Sigmoid colon (tissue), 7 donors: ENCODE measurements around the gene B2M. TPM values are rescaled to one million over a fixed set of nuclear protein-coding genes. Genes with fewer than 3 reads are reported as not detected.

Experiments
- DNase-seq: peaks from one replicate; pipeline ENCODE4 v3.0.0-alpha.2; 2019
- H3K27ac ChIP-seq, 4 donors: fragments of 200-600 bp; sonication (generic); one replicate each; pipeline ENCODE4 v1.5.1; 2016 to 2019; ENCODE audit warnings: mild to moderate bottlenecking in 1 of 4
- H3K27me3 ChIP-seq, 3 donors: fragments of 200-600 bp; sonication (generic); one replicate each; pipeline ENCODE4 v1.5.1; 2019; ENCODE audit warnings: mild to moderate bottlenecking in 1 of 3
- H3K36me3 ChIP-seq, 4 donors: fragments of 200-600 bp; sonication (generic); one replicate each; pipeline ENCODE4 v1.5.1; 2016 to 2019
- H3K4me1 ChIP-seq, 4 donors: fragments of 200-600 bp; sonication (generic); one replicate each; pipeline ENCODE4 v1.5.1; 2017 to 2019
- H3K4me3 ChIP-seq, 4 donors: fragments of 200-600 bp; sonication (generic); one replicate each; pipeline ENCODE4 v1.5.1; 2017 to 2019; ENCODE audit warnings: mild to moderate bottlenecking in 2 of 4, moderate library complexity in 1 of 4
- H3K9me3 ChIP-seq, 4 donors: fragments of 200-600 bp in 3 of 4; sonication (generic) in 3 of 4; one replicate each; pipeline versions ENCODE4 v1.5.1 to v1.6.1; 2013 to 2019
- EP300 ChIP-seq, 4 donors: sonication (generic); formaldehyde crosslinking; IDR thresholded peaks; one replicate each; pipeline ENCODE4 v1.6.1; 2017; ENCODE audit warnings: antibody characterized with exemption in 4 of 4
- POLR2A ChIP-seq, 2 donors: fragments of 450-650 bp; IDR thresholded peaks; one replicate each; pipeline ENCODE4 v1.6.1; 2016; ENCODE audit warnings: antibody characterized with exemption in 2 of 2, mild to moderate bottlenecking in 2 of 2, moderate library complexity in 2 of 2
- POLR2AphosphoS5 ChIP-seq, 4 donors: sonication (generic); formaldehyde crosslinking; IDR thresholded peaks; one replicate each; pipeline ENCODE4 v1.6.1; 2017; ENCODE audit warnings: antibody characterized with exemption in 4 of 4
- WGBS, 2 donors: extraction: QIAGEN DNeasy Blood & Tissue Kit; methylation state at CpG; one replicate each; pipeline ENCODE4 v1.1.7; 2013; 5-methylcytosine and 5-hydroxymethylcytosine counted together
- intact Hi-C: fragments of 100-400 bp; cut with DNase I; formaldehyde crosslinking; loops from one replicate; pipeline ENCODE4 v1.15.1; 2023
- polyA plus RNA-seq, 3 donors: library from polyadenylated mRNA; stranded (reverse); fragments of 200-250 nt; gene quantifications; one replicate each; pipeline ENCODE4 v1.2.3, GENCODE V29; 2013
- total RNA-seq, 4 donors: library from RNA; depleted of rRNA; stranded (reverse); fragments of >200 nt; gene quantifications; one replicate each; pipeline ENCODE4 v1.1.0, GENCODE V29; 2016
- TF ChIP-seq, protein P1 (sequence below), 4 experiments: fragments of 450-650 bp in 3 of 4; fragments of 200-600 bp in 1 of 4; IDR thresholded peaks; one replicate each; pipeline ENCODE4 v1.5.1; 2016 to 2019; ENCODE audit warnings: antibody characterized with exemption in 4 of 4, mild to moderate bottlenecking in 3 of 4, moderate library complexity in 2 of 4
- donor health status: healthy with polysubstance abuse.
- donor health status: Bipolar disorder and iron deficiency.
- donor health status: healthy.

B2M gene
- total and polyA plus RNA-seq, 7 donors = 1,906 to 8,584 (median 2,799) TPM

- TF ChIP-seq POLR2AphosphoS5 (IDR thresholded peaks at IDR 0.05) (no peak), POLR2A (IDR thresholded peaks at IDR 0.05) (no peak), EP300 (IDR thresholded peaks at IDR 0.05) (no peak)
- TF ChIP-seq, protein P1, sequence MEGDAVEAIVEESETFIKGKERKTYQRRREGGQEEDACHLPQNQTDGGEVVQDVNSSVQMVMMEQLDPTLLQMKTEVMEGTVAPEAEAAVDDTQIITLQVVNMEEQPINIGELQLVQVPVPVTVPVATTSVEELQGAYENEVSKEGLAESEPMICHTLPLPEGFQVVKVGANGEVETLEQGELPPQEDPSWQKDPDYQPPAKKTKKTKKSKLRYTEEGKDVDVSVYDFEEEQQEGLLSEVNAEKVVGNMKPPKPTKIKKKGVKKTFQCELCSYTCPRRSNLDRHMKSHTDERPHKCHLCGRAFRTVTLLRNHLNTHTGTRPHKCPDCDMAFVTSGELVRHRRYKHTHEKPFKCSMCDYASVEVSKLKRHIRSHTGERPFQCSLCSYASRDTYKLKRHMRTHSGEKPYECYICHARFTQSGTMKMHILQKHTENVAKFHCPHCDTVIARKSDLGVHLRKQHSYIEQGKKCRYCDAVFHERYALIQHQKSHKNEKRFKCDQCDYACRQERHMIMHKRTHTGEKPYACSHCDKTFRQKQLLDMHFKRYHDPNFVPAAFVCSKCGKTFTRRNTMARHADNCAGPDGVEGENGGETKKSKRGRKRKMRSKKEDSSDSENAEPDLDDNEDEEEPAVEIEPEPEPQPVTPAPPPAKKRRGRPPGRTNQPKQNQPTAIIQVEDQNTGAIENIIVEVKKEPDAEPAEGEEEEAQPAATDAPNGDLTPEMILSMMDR (IDR thresholded peaks at IDR 0.05) = no peak
- no peak overlapping the region for H3K4me3 ChIP-seq
- 36 to 80% methylated on average over 1 of the region's 1 CpG for WGBS, 2 donors
- intact Hi-C loops = no loop called here
- DNase-seq = no peak
- peaks cover 0 to 7% (median 0%) of the 10 kb centered on the region in 4 donors for H3K4me1 ChIP-seq
- no peaks in the 10 kb centered on the region for H3K9me3 ChIP-seq
- H3K27me3 ChIP-seq = no peaks in the 10 kb centered on the region
- no peaks in the 10 kb centered on the region for H3K36me3 ChIP-seq
- no peak overlapping the region for H3K27ac ChIP-seq
These were observed 5.3 kb upstream of the B2M start for GRCh38 chr15:44705986-44706385.

- Histone ChIP-seq H3K4me1 (peaks cover 0 to 7% (median 0%) of the 10 kb centered on the region in 4 donors), H3K27me3 (no peaks in the 10 kb centered on the region), H3K27ac (no peak overlapping the region), H3K9me3 (no peaks in the 10 kb centered on the region), H3K4me3 (no peak overlapping the region), H3K36me3 (no peaks in the 10 kb centered on the region)
- WGBS, 2 donors = 91 to 97% methylated on average over 2 of the region's 2 CpGs
- no peak for TF ChIP-seq POLR2A (IDR thresholded peaks at IDR 0.05)
- TF ChIP-seq, protein P1 (IDR thresholded peaks at IDR 0.05) = no peak
- no peak for DNase-seq
- intact Hi-C loops = no loop called here
These were observed 4.9 kb upstream of the B2M start for GRCh38 chr15:44706401-44706800.

- Histone ChIP-seq H3K9me3 (no peaks in the 10 kb centered on the region), H3K36me3 (no peaks in the 10 kb centered on the region), H3K27ac (no peak overlapping the region), H3K4me3 (no peak overlapping the region), H3K4me1 (peaks cover 0 to 7% (median 0%) of the 10 kb centered on the region in 4 donors), H3K27me3 (no peaks in the 10 kb centered on the region)
- DNase-seq = no peak
- no peak for TF ChIP-seq POLR2AphosphoS5 (IDR thresholded peaks at IDR 0.05)
- TF ChIP-seq, protein P1 (IDR thresholded peaks at IDR 0.05) = no peak
- TF ChIP-seq POLR2A (IDR thresholded peaks at IDR 0.05) = no peak
- intact Hi-C loops = no loop called here
- 54 to 82% methylated on average over 2 of the region's 2 CpGs for WGBS, 2 donors
These were observed 4.2 kb upstream of the B2M start for GRCh38 chr15:44706946-44707636.

DNA sequence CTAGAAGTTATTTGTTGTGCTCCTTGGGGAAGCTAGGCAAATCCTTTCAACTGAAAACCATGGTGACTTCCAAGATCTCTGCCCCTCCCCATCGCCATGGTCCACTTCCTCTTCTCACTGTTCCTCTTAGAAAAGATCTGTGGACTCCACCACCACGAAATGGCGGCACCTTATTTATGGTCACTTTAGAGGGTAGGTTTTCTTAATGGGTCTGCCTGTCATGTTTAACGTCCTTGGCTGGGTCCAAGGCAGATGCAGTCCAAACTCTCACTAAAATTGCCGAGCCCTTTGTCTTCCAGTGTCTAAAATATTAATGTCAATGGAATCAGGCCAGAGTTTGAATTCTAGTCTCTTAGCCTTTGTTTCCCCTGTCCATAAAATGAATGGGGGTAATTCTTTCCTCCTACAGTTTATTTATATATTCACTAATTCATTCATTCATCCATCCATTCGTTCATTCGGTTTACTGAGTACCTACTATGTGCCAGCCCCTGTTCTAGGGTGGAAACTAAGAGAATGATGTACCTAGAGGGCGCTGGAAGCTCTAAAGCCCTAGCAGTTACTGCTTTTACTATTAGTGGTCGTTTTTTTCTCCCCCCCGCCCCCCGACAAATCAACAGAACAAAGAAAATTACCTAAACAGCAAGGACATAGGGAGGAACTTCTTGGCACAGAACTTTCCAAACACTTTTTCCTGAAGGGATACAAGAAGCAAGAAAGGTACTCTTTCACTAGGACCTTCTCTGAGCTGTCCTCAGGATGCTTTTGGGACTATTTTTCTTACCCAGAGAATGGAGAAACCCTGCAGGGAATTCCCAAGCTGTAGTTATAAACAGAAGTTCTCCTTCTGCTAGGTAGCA, 851 bp upstream of the B2M start:
- WGBS, 2 donors = 16 to 28% methylated on average over 11 of the region's 11 CpGs
- H3K4me1 ChIP-seq = peaks cover 0 to 35% (median 21%) of the 10 kb centered on the region in 4 donors
- peaks cover 0 to 6% (median 3%) of the 10 kb centered on the region in 4 donors for H3K36me3 ChIP-seq
- peak overlapping the region; percentile 96 to 99 (median 98) for H3K27ac ChIP-seq
- peak overlapping the region; percentile 72 to 91 (median 84) for H3K4me3 ChIP-seq
- intact Hi-C loops = loop anchor here (1.0 to 10.0 kb wide), 3 partner anchors 47 to 667 kb away; partner anchors contain the start of genes GATM, SHF and SPG11
- TF ChIP-seq POLR2AphosphoS5 (IDR thresholded peaks at IDR 0.05) = peak in 1 of 4 donors; percentile 46
- no peak for TF ChIP-seq POLR2A (IDR thresholded peaks at IDR 0.05)
- TF ChIP-seq, protein P1 (IDR thresholded peaks at IDR 0.05) = peak in 1 of 4 experiments; percentile 19
- no peak for TF ChIP-seq EP300 (IDR thresholded peaks at IDR 0.05)
- H3K27me3 ChIP-seq = no peaks in the 10 kb centered on the region
- DNase-seq = peak; percentile 70
- H3K9me3 ChIP-seq = no peaks in the 10 kb centered on the region
